Measurements from ENCODE around the gene SSTR5. TPM values are rescaled to one million over a fixed set of nuclear protein-coding genes. Genes with fewer than 3 reads are reported as not detected.

Gene SSTR5
- total RNA-seq, 1 donor, result not detected

GRCh38 chr16:1120577-1120941 is 48.0 kb downstream of the SSTR5 start:
- H3K4me1 ChIP-seq (ENCODE audit: insufficient read depth, low read length), result no peaks in the 10 kb centered on the region
- no peaks in the 10 kb centered on the region for H3K27me3 ChIP-seq (ENCODE audit: insufficient read depth, low read length)
- H3K4me3 ChIP-seq (ENCODE audit: low read length), result no peak overlapping the region
- no peaks in the 10 kb centered on the region for H3K9me3 ChIP-seq (ENCODE audit: low read depth, low read length)

GRCh38 chr16:1121009-1121408 is 48.5 kb downstream of the SSTR5 start:
- no peaks in the 10 kb centered on the region for H3K4me1 ChIP-seq (ENCODE audit: insufficient read depth, low read length)
- H3K9me3 ChIP-seq (ENCODE audit: low read depth, low read length), result no peaks in the 10 kb centered on the region
- H3K4me3 ChIP-seq (ENCODE audit: low read length), result no peak overlapping the region
- no peaks in the 10 kb centered on the region for H3K27me3 ChIP-seq (ENCODE audit: insufficient read depth, low read length)

- H3K4me3 ChIP-seq (ENCODE audit: low read length), result no peak overlapping the region
- no peaks in the 10 kb centered on the region for H3K9me3 ChIP-seq (ENCODE audit: low read depth, low read length)
- H3K27me3 ChIP-seq (ENCODE audit: insufficient read depth, low read length), result no peaks in the 10 kb centered on the region
- H3K4me1 ChIP-seq (ENCODE audit: insufficient read depth, low read length), result no peaks in the 10 kb centered on the region
These were observed 49.3 kb downstream of the SSTR5 start for GRCh38 chr16:1121601-1122397.

GRCh38 chr16:1122398-1122765 is 49.8 kb downstream of the SSTR5 start:
- Histone ChIP-seq H3K4me3 (ENCODE audit: low read length) (no peak overlapping the region), H3K4me1 (ENCODE audit: insufficient read depth, low read length) (no peaks in the 10 kb centered on the region), H3K27me3 (ENCODE audit: insufficient read depth, low read length) (no peaks in the 10 kb centered on the region), H3K9me3 (ENCODE audit: low read depth, low read length) (no peaks in the 10 kb centered on the region)

GRCh38 chr16:1123525-1124230 is 51.1 kb downstream of the SSTR5 start:
- Histone ChIP-seq H3K27me3 (ENCODE audit: insufficient read depth, low read length) (no peaks in the 10 kb centered on the region), H3K4me3 (ENCODE audit: low read length) (no peak overlapping the region), H3K9me3 (ENCODE audit: low read depth, low read length) (no peaks in the 10 kb centered on the region), H3K4me1 (ENCODE audit: insufficient read depth, low read length) (no peaks in the 10 kb centered on the region)

GRCh38 chr16:1124291-1124690 is 51.7 kb downstream of the SSTR5 start:
- Histone ChIP-seq H3K4me1 (ENCODE audit: insufficient read depth, low read length) (no peaks in the 10 kb centered on the region), H3K9me3 (ENCODE audit: low read depth, low read length) (no peaks in the 10 kb centered on the region), H3K4me3 (ENCODE audit: low read length) (no peak overlapping the region), H3K27me3 (ENCODE audit: insufficient read depth, low read length) (no peaks in the 10 kb centered on the region)

GRCh38 chr16:1124795-1125194 is 52.2 kb downstream of the SSTR5 start:
- H3K4me3 ChIP-seq (ENCODE audit: low read length), result no peak overlapping the region
- H3K27me3 ChIP-seq (ENCODE audit: insufficient read depth, low read length), result no peaks in the 10 kb centered on the region
- H3K9me3 ChIP-seq (ENCODE audit: low read depth, low read length), result no peaks in the 10 kb centered on the region
- no peaks in the 10 kb centered on the region for H3K4me1 ChIP-seq (ENCODE audit: insufficient read depth, low read length)

- H3K4me1 ChIP-seq (ENCODE audit: insufficient read depth, low read length), result no peaks in the 10 kb centered on the region
- H3K27me3 ChIP-seq (ENCODE audit: insufficient read depth, low read length), result no peaks in the 10 kb centered on the region
- no peaks in the 10 kb centered on the region for H3K9me3 ChIP-seq (ENCODE audit: low read depth, low read length)
- H3K4me3 ChIP-seq (ENCODE audit: low read length), result no peak overlapping the region
These were observed 52.9 kb downstream of the SSTR5 start for GRCh38 chr16:1125471-1125870.

- Histone ChIP-seq H3K4me1 (ENCODE audit: insufficient read depth, low read length) (no peaks in the 10 kb centered on the region), H3K9me3 (ENCODE audit: low read depth, low read length) (no peaks in the 10 kb centered on the region), H3K4me3 (ENCODE audit: low read length) (no peak overlapping the region), H3K27me3 (ENCODE audit: insufficient read depth, low read length) (no peaks in the 10 kb centered on the region)
These were observed 53.5 kb downstream of the SSTR5 start for GRCh38 chr16:1126044-1126443.

- H3K27me3 ChIP-seq (ENCODE audit: insufficient read depth, low read length), result no peaks in the 10 kb centered on the region
- H3K4me3 ChIP-seq (ENCODE audit: low read length), result no peak overlapping the region
- H3K9me3 ChIP-seq (ENCODE audit: low read depth, low read length), result no peaks in the 10 kb centered on the region
- H3K4me1 ChIP-seq (ENCODE audit: insufficient read depth, low read length), result no peaks in the 10 kb centered on the region
These were observed 54.0 kb downstream of the SSTR5 start for GRCh38 chr16:1126586-1126985.

GRCh38 chr16:1127101-1127500 is 54.6 kb downstream of the SSTR5 start:
- no peaks in the 10 kb centered on the region for H3K4me1 ChIP-seq (ENCODE audit: insufficient read depth, low read length)
- H3K9me3 ChIP-seq (ENCODE audit: low read depth, low read length), result no peaks in the 10 kb centered on the region
- no peaks in the 10 kb centered on the region for H3K27me3 ChIP-seq (ENCODE audit: insufficient read depth, low read length)
- H3K4me3 ChIP-seq (ENCODE audit: low read length), result no peak overlapping the region

GRCh38 chr16:1127971-1128715 is 55.6 kb downstream of the SSTR5 start:
- Histone ChIP-seq H3K27me3 (ENCODE audit: insufficient read depth, low read length) (no peaks in the 10 kb centered on the region), H3K4me1 (ENCODE audit: insufficient read depth, low read length) (no peaks in the 10 kb centered on the region), H3K9me3 (ENCODE audit: low read depth, low read length) (no peaks in the 10 kb centered on the region), H3K4me3 (ENCODE audit: low read length) (no peak overlapping the region)

GRCh38 chr16:1129106-1129960 is 56.8 kb downstream of the SSTR5 start:
- Histone ChIP-seq H3K4me3 (ENCODE audit: low read length) (no peak overlapping the region), H3K27me3 (ENCODE audit: insufficient read depth, low read length) (no peaks in the 10 kb centered on the region), H3K9me3 (ENCODE audit: low read depth, low read length) (no peaks in the 10 kb centered on the region), H3K4me1 (ENCODE audit: insufficient read depth, low read length) (no peaks in the 10 kb centered on the region)

- Histone ChIP-seq H3K27me3 (ENCODE audit: insufficient read depth, low read length) (no peaks in the 10 kb centered on the region), H3K9me3 (ENCODE audit: low read depth, low read length) (no peaks in the 10 kb centered on the region), H3K4me1 (ENCODE audit: insufficient read depth, low read length) (no peaks in the 10 kb centered on the region), H3K4me3 (ENCODE audit: low read length) (no peak overlapping the region)
These were observed 57.8 kb downstream of the SSTR5 start for GRCh38 chr16:1130382-1130781.
